SKM-1 treated with dmso at 0.1 percent for 144 hours (cell line): Measurements from ENCODE around the gene TKFC.
A peak's percentile ranks its signal among the peaks of the same experiment; 100 is the strongest.

Experiments used
- DNase-seq: peaks from one replicate; lab custom pipeline; 2025; ENCODE audit not compliant: unreplicated experiment; lab: John Stamatoyannopoulos, UW

TKFC gene

DNA sequence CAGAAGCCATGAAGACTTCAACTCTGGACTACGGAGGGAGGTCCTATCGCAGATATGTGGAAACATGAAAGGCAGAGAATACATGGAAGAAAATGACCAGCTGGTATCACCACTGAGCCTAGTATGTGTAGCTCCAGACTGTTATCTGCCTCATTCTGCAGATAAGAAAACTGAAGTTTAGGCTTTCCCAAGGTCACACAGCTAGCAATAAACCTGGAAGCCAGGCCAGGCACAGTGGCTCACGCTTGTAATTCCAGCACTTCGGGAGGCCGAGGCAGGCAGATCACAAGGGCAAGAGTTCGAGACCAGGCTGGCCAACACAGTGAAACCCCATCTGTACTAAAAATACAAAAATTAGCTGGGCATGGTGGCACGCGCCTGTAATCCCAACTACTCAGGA is 22.3 kb upstream of the TKFC start:
- no peak for DNase-seq

DNA sequence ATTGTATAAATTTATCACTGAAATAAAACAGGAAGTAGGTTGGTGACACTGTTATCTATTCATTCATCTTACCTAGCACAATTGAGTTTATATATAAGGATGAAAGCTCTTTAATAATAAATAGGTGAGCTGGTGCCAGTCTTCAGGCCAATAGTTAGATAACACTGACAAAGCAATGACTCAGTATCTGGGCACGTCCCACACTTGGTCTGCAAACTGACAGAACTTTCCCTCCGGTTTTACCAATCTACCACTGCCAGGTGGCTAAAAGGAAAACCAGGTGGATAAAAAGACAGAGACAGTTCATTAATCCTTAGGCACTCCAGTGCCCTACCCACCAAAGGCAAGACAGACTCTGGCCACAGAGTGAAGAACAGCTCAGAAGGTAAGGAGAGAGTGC is 17.8 kb upstream of the TKFC start:
- DNase-seq: no peak

DNA sequence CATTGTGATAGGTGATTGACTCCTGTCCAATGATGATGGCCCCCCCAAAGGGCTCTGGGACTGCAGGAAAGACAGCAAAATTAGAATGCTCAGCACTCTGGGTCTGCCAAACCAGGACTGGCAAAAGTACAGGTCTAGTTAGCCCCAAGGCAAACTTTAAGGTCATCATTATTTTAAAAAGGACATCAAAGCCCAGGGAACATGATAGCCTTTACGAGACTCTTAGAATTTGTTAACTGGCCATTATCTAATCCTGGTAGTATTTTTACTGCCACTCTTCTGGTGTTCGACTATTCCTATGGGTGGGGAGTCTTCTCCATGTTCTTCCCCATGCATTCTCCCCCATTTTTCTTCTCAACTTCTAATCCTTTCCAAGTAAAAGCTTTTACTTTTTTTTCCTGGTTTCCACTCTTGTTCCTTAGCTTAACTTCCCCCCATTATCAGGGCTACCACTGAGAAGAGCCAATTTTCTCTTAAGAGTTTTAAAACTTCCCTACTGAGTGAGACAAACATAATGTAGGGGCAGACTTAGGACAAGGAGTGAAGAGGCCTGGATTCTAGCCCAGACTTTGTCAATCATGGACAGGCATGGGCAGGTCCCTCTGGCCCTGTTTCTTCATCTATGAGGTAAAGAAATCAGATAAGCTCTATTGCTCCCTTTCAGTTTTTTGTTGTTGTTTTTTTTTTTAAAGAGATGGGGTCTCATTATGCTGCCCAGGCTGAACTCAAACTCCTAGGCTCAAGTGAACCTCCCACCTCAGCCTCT is 7.2 kb upstream of the TKFC start:
- DNase-seq: no peak

DNA sequence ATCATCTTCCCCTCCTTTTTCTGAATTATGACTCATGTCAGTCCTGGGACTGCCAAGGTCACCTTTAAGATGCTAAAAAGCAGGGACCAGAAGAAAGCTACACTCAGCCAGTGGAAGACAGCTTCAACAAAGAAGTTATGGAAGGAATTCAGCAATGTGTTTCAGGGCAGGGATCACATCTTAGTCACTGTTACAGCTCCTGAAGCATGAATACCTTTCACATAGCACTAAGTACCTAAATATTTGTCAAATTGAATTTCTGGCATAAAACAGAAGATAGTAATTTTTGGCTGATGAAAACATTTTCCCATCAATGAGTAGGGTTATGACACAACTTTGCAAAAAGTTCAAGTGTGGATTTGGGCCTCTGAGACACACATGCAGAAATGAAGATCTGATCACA is 5.4 kb upstream of the TKFC start:
- DNase-seq: no peak

DNA sequence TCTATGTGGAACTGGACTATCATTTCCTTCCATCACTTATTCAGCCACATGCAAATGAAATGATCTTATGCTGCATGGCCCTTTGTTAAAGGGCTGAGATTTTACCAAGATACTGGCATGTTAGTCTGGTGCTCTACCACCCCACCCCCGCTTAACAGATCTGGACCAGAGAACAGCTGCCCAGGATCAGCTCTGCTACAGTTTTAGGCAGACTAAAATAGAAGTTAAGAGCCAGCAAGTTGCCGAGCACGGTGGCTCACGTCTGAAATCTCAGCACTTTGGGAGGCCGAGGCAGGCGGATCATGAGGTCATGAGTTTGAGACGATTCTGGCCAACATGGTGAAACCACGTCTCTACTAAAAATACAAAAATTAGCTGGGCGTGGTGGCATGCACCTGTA is 4.7 kb upstream of the TKFC start:
- DNase-seq: no peak

DNA sequence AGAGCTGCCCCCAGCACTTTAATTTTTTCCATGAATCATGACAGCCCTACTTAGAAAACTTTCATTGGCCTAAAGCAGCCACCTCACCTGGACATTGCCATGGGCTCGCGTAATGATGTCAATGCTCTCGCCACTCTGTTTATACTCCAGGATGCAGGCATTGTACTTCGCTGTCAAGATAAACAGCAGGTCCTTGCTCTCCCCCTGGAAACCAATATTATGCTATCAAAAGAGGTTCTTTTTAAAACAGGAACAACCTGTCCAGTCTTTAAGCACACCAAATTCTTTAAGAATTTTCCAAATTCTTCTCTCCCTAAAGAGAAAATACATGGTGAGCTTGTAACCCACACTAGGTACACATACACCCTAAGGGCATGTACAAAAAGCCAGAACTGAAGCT is 3.2 kb upstream of the TKFC start:
- no peak for DNase-seq

DNA sequence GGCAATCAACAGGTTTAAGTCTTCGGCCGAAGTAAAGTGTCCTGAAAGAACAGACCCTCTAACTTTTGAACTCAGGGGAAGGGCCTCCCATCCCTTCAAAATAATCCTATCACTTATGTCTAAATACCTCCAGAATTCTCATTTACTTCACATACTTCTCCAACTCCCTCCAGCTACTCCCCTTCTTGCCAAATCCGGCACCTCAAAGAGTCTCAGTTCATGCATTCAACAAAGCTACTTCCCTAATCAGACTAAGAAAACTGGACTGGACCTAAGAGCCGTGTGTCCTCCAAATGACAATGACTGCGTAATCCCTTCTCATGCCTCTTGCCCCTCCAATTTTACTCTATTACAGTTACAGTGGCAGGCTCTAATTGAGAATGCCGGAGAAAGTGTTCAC is 1.4 kb upstream of the TKFC start:
- peak; percentile 29 for DNase-seq

DNA sequence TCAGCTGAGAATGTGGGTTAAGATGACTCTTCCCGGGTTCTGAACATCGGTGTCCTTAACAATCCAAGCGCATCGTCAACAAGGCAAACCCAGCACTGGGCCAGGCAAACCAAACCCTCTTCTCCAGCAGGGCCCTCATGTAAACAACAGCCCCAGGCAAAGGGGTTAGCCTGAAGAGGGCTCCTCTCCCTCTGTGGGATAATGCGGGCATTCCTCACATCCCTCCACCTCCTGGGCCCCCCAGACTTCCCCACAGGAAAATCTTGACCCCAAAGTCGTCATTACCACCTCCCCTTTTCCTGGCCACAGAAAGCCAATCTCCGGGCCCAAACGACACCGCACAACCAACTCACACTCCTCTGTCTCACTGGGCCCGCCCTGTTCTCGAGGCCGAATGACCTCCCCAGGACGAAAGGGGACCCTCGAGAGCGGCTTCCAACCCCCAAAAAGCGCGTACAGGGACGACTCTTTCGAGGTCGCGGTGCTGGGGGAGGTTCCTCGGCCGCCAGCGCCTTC is 689 bp upstream of the TKFC start:
- no peak for DNase-seq

DNA sequence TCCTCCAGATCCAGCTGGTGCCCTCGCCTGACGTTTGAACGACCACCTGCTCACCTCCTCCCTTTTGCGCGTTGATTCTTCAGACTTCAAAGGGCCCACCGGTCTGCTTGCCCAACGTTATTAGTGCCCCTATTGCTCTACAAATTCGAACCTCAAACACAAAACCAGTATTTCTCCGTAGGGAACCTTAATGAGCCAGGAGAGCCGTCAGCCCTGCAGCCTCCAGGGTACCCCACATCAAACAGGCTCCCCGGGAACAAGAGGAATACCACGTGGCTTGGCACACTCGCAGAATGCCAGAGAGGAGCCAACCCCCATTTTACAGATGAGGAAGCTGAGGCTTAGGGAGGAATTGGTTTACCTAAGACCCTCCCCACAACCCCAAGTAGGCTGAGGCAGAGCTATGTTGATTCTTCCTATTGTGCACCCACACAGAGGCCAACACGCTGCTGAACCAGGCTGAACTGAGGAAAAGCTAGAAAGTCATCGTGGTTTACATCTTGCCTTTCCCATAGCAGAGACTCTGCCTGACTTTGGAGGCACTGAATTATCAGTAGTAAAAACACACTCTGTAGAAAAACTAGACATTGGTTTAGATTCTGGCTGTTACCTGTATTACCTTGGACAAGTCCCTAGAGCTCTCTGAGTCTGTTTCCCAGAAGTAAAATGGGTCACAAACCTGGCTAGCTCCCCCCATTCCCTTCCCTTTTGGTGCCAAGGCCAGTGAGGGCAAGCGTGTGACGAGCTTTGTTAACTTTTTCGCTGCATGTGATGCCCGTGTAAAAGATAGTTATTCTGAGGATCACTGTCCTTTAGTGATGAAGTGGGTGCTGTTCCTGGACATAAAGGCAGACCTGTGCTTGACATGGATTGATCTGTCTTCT is 764 bp downstream of the TKFC start:
- DNase-seq: no peak

DNA sequence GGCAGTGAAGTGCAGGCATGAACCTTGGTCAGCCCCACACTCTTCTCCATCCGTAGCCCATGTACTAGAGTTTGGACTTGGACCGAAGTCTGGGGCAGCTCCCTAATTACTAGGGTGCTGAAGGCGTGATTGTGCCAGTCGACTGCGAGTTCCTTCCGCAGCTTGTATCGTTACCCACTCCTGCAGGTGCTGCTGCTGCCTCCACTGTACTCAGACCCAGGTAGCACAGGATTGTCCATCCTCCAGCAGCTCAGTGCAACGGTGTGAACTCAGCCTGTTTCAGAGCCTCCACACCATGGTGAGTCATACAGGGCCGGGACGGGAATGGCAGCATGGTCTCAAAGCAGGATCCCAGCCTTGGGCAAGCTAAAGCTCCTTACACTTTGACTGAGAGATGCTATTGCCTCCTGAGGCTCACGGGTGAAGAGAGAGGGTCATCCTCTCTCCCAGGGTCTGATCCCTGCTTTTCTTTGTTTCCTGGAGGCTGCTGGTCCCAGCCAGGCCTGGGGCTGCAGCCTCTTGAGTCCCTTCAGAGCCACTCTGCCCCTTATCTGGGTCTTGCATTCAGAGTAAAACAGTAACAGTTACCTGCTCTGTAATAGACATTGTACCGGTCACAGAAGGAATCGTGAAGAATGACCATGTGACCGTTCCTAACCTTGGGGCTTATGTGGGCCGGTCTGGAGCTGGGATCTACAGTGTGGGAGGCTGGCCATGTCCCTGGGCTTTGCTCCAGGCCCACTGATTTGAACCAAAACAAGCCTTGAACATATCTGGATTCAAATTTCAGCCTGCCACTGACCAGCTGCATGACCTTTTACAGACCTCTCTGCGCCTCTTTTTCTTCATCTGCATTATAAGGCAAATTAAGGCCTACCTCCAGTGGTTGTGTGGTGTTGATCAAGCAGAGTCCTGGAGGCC is 1.7 kb downstream of the TKFC start:
- no peak for DNase-seq

DNA sequence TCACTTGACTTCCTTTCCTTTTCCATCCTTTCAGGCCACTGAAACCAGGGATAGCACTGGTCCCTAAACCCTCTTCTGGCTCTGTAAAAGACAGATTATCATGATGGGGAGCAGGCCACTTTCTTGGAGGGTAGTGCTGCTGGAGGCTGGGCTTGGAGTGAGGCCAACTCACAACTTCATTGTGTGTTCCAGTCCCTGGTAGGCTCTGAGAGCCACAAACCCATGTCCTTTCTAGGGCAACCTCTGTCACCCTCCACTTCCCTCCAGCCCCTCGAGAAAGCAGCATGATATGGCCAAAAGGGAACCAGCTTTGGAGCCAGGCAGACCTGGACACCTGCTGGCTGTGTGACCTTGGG is 2.3 kb downstream of the TKFC start:
- no peak for DNase-seq

DNA sequence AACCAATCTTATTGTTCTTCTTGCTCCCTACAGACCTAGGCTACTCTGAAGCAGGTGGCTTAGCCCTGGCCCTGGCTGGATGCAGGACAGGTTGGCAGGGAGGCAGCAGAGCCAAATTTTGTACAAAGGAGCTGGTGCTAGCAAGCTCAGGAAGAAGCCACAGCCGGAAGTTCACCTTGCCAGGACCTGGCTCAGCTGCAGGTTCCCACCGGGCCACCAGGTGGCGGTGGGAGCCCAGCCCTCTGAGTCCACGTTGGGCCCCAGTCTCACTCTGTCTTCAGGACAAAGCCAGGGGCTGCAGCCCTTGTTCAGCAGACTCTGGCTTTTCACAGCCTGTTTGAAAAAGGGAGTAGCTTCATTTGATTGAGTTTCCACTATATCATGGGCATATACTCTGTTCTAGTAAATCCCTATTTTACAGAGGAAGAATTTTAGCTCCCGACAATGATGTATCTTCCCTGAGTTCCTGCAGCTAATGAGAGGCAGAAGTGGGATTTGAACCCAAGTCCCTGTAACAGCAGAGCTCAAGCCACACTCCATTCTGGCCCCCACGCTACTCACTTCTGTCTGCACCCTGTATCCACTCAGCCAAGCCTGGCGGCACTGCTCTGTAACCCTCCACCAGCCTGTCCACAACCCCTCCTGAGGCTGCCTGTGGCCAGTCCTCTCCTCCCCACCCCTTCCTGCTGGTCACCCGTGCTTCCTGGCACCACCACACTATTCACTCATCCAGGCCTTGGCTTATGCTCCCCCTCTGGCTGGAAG is 3.3 kb downstream of the TKFC start:
- DNase-seq: peak; percentile 70

DNA sequence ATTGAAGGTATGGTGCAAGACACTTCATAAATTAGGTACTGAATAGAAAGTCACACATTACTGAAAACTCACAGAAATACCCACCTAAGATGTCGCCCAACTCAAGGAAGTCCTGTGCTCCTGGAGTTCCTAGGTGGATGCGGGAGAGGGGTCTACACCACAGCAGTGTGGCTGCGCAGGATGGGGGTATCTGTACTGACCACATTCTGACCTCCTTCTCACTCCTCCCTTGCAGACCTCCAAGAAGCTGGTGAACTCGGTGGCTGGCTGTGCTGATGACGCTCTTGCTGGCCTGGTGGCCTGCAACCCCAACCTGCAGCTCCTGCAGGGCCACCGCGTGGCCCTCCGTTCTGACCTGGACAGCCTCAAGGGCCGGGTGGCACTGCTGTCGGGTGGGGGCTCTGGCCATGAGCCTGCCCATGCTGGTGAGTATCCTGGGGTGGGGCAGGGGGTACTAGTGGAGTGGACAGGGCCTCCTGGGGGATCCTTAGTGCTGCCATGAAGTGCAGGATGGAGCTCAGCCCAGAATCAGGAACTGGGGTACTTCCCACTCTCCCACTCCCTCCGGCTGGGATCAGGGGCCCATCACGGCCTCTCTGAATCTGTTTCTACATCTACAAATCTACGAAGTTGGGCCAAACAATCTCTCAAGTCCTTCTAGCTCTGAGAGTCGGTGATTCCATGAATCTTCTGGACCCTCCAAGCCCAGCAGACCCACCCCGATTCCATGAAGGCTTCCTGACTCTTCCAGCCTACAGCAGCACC is 4.9 kb downstream of the TKFC start:
- DNase-seq: no peak

DNA sequence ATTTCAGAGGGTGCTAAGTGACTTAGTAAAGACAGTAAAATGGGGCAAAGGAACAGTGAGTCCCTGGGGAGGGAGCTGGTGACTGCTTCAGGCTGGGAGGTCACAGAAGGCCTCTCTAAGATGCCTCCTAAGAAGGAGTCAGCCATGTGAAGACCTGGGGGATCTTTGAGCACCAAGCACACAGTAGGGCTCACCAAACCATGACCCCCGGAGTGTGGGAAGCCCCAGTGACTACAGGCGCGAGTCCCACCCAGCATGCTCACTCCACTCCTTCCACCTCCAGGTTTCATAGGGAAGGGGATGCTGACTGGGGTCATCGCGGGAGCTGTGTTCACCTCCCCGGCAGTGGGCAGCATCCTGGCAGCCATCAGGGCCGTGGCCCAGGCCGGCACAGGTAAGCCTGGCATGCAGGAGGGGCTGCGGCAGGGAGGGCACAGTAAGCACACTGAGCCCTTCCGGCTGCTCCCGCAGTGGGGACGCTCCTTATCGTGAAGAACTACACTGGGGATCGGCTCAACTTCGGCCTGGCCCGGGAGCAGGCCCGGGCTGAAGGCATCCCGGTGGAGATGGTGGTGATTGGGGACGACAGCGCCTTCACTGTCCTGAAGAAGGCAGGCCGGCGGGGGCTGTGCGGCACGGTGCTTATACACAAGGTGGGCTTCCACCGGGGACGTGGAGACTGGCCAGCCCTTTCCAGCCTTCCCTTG is 5.9 kb downstream of the TKFC start:
- DNase-seq: no peak

DNA sequence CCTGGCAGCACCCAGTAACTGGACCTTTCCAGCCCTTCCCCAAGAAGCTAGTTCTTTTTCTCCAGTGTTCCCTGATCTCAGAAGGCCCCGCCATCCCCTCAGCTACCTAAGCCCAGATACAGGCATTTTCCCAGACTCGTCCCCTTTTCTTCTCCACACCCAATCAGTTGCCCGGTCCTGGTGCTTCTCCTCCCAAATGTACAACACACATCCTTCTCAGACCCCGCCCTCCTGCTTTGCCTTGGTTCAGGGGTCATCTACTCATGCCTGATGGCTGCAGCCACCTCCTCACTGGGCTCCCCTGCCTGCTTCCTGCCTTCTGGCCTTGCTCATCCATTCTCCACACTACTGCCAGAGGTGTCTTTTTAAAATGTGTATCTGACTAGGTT is 6.5 kb downstream of the TKFC start:
- no peak for DNase-seq

DNA sequence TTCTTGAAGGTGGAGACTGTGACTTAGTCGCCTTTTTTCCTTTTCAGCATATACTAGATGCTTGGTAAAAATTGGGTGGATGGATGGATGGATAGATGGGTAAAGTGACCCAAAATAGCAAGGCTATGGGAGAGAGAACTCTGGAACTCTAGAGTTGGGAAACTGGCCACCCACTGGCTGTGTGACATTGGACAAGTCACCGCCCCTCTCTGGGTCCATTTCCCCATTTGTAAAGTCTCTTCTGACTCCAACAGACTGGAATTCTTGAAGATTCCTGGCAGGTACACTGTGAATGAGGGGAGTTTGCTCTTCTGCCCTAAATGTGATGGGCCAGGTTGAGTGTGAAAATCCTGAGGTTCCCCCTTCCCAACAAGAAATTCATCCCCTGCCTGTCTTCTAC is 8.0 kb downstream of the TKFC start:
- no peak for DNase-seq

DNA sequence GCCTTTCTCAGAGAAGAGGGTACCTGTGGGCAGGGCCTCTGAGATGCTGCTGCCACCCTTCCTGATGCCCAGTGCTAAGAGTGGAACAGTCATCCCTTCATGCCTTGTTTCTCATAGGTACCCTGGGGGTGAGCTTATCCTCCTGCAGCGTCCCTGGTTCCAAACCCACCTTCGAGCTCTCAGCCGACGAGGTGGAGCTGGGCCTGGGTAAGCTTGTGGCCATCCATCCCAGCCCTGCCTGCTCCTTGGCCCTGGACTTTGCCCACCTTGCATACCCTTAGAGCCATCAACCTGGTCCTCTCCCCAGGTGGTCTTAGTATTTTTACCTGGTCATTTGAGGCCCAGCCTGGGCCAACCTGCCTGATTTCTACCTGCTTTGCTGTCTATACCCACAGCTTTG is 8.7 kb downstream of the TKFC start:
- no peak for DNase-seq

DNA sequence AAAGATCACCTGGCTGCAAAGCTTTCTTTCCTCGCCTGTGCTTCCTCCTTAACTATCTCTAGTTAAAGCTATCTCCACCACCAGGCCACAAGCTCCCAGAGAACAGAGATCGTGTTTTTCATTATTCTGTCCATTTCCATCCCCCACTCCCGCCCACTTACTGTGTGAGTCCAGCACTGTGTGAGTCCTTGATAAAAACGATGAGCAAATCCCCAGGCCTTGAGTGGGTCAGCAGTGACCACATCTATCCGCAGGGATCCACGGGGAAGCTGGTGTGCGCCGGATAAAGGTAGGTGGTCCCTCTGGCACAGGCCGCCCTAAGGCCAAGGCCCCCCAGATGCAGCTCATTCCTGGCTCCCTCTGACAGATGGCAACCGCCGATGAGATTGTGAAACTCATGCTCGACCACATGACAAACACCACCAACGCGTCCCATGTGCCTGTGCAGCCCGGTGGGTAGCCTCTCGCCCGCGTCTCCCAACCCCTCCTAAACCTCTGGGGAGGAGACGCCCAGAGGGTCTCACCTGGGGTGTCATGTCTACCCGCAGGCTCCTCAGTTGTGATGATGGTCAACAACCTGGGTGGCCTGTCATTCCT is 9.3 kb downstream of the TKFC start:
- DNase-seq: no peak
